ENCODE data around the gene SEC61G. TPM values are rescaled to one million over a fixed set of nuclear protein-coding genes. Genes with fewer than 3 reads are reported as not detected.

SEC61G gene
- polyA plus RNA-seq, 2 donors = 132 to 290 TPM

Other genes with a start within 250 kb of the SEC61G start
- not detected for gene VSTM2A, start 216.8 kb downstream of the SEC61G start, polyA plus RNA-seq